PFSK-1 (cell line): ENCODE measurements around the gene SPDYE5.

ENCODE experiments used
- POLR2AphosphoS5 ChIP-seq: IDR thresholded peaks from 2 replicates; pipeline ENCODE4 v1.6.1; 2012; ENCODE audit warnings: low read depth, mild to moderate bottlenecking, control low read depth, low read length, moderate library complexity
- TF ChIP-seq, protein P1 (sequence below), 2 experiments: IDR thresholded peaks; 2 replicates each; pipeline versions ENCODE4 v1.6.1 to v1.8.0; 2011 to 2012; ENCODE audit warnings: low read depth in 2 of 2, low read length in 2 of 2, control low read depth in 1 of 2, inconsistent platforms in 1 of 2, mild to moderate bottlenecking in 1 of 2, moderate library complexity in 1 of 2; ENCODE audit not compliant: insufficient read depth in 1 of 2

DNA sequence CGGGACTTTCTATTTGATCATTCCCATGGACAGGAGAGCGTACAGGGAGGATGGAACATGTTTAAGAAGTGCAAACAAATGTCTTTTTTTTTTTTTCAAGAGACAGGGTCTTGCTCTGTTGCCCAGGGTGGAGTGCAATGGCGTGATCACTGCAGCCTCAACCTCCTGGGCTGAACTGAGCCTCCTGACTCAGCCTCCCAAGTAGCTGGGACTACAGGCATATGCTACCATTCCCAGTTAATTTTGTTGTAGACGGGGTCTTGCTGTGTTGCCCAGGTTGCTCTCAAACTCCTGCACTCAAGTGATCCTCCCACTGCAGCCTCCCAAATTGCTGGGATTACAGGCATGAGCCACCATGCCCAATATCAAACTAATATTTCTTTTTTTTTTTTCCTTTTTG, 40.5 kb downstream of the SPDYE5 start:
- no peak for TF ChIP-seq POLR2AphosphoS5
- TF ChIP-seq, protein P1, sequence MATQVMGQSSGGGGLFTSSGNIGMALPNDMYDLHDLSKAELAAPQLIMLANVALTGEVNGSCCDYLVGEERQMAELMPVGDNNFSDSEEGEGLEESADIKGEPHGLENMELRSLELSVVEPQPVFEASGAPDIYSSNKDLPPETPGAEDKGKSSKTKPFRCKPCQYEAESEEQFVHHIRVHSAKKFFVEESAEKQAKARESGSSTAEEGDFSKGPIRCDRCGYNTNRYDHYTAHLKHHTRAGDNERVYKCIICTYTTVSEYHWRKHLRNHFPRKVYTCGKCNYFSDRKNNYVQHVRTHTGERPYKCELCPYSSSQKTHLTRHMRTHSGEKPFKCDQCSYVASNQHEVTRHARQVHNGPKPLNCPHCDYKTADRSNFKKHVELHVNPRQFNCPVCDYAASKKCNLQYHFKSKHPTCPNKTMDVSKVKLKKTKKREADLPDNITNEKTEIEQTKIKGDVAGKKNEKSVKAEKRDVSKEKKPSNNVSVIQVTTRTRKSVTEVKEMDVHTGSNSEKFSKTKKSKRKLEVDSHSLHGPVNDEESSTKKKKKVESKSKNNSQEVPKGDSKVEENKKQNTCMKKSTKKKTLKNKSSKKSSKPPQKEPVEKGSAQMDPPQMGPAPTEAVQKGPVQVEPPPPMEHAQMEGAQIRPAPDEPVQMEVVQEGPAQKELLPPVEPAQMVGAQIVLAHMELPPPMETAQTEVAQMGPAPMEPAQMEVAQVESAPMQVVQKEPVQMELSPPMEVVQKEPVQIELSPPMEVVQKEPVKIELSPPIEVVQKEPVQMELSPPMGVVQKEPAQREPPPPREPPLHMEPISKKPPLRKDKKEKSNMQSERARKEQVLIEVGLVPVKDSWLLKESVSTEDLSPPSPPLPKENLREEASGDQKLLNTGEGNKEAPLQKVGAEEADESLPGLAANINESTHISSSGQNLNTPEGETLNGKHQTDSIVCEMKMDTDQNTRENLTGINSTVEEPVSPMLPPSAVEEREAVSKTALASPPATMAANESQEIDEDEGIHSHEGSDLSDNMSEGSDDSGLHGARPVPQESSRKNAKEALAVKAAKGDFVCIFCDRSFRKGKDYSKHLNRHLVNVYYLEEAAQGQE (IDR thresholded peaks at IDR 0.05; ENCODE audit: insufficient read depth in 1 of 2, low read depth in 2 of 2, low read length in 2 of 2), result no peak
